Measurements from ENCODE around the gene KRT1. TPM values are rescaled to one million over a fixed set of nuclear protein-coding genes. Genes with fewer than 3 reads are reported as not detected.

KRT1 gene
- total RNA-seq, 1 experiment from 2014 or later: not detected

GRCh38 chr12:52641468-52641867, 38.7 kb downstream of the KRT1 start:
- DNase-seq: no peak
- no peaks in the 10 kb centered on the region for H3K9me3 Mint-ChIP-seq (ENCODE audit: low read depth, unreplicated experiment)
- no peak overlapping the region for H3K27ac Mint-ChIP-seq (ENCODE audit: unreplicated experiment)
- BruUV-seq (replicated peaks): no TSS peak
- H3K27me3 Mint-ChIP-seq (ENCODE audit: unreplicated experiment): peaks cover 84% of the 10 kb centered on the region
- H3K36me3 Mint-ChIP-seq (ENCODE audit: insufficient read depth, unreplicated experiment): no peaks in the 10 kb centered on the region
- no peak for TF ChIP-seq CTCF (IDR thresholded peaks at IDR 0.05; ENCODE audit: unreplicated experiment)
- H3K4me3 Mint-ChIP-seq (ENCODE audit: low read depth, unreplicated experiment): no peak overlapping the region
- intact Hi-C loops (cut with micrococcal nuclease; ENCODE audit: unreplicated experiment): no loop called here
- H3K4me1 Mint-ChIP-seq (ENCODE audit: low read depth, unreplicated experiment): no peaks in the 10 kb centered on the region
- CTCF ChIA-PET: no interaction called here

GRCh38 chr12:52637299-52637698, 42.9 kb downstream of the KRT1 start:
- CTCF ChIA-PET: no interaction called here

GRCh38 chr12:52636592-52637258, 43.5 kb downstream of the KRT1 start:
- intact Hi-C loops (cut with micrococcal nuclease; ENCODE audit: unreplicated experiment): no loop called here
- no peaks in the 10 kb centered on the region for H3K9me3 Mint-ChIP-seq (ENCODE audit: low read depth, unreplicated experiment)
- H3K36me3 Mint-ChIP-seq (ENCODE audit: insufficient read depth, unreplicated experiment): no peaks in the 10 kb centered on the region
- CTCF ChIA-PET: interaction anchor here (0.6 kb wide), 1 partner anchor 10 kb away, joined by 4 read pairs; no protein-coding TSS in a partner anchor
- no peak overlapping the region for H3K4me3 Mint-ChIP-seq (ENCODE audit: low read depth, unreplicated experiment)
- no TSS peak for BruUV-seq (replicated peaks)
- no peak overlapping the region for H3K27ac Mint-ChIP-seq (ENCODE audit: unreplicated experiment)
- DNase-seq: no peak
- H3K4me1 Mint-ChIP-seq (ENCODE audit: low read depth, unreplicated experiment): no peaks in the 10 kb centered on the region
- peaks cover 68% of the 10 kb centered on the region for H3K27me3 Mint-ChIP-seq (ENCODE audit: unreplicated experiment)
- no peak for TF ChIP-seq CTCF (IDR thresholded peaks at IDR 0.05; ENCODE audit: unreplicated experiment)

More at GRCh38 chr12:52637299-52637698, 42.9 kb downstream of the KRT1 start:
- no peak overlapping the region for H3K4me3 Mint-ChIP-seq (ENCODE audit: low read depth, unreplicated experiment)
- no peak for TF ChIP-seq CTCF (IDR thresholded peaks at IDR 0.05; ENCODE audit: unreplicated experiment)
- no peak overlapping the region for H3K27ac Mint-ChIP-seq (ENCODE audit: unreplicated experiment)
- no peak for DNase-seq
- no peaks in the 10 kb centered on the region for H3K36me3 Mint-ChIP-seq (ENCODE audit: insufficient read depth, unreplicated experiment)
- no peaks in the 10 kb centered on the region for H3K9me3 Mint-ChIP-seq (ENCODE audit: low read depth, unreplicated experiment)
- no TSS peak for BruUV-seq (replicated peaks)
- intact Hi-C loops (cut with micrococcal nuclease; ENCODE audit: unreplicated experiment): no loop called here
- no peaks in the 10 kb centered on the region for H3K4me1 Mint-ChIP-seq (ENCODE audit: low read depth, unreplicated experiment)
- H3K27me3 Mint-ChIP-seq (ENCODE audit: unreplicated experiment): peaks cover 68% of the 10 kb centered on the region

- H3K4me1 Mint-ChIP-seq (ENCODE audit: low read depth, unreplicated experiment): no peaks in the 10 kb centered on the region
- CTCF ChIA-PET: interaction anchor here (0.6 kb wide), 1 partner anchor 10 kb away, joined by 4 read pairs; no protein-coding TSS in a partner anchor
- no TSS peak for BruUV-seq (replicated peaks)
- H3K9me3 Mint-ChIP-seq (ENCODE audit: low read depth, unreplicated experiment): no peaks in the 10 kb centered on the region
- peaks cover 68% of the 10 kb centered on the region for H3K27me3 Mint-ChIP-seq (ENCODE audit: unreplicated experiment)
- no peaks in the 10 kb centered on the region for H3K36me3 Mint-ChIP-seq (ENCODE audit: insufficient read depth, unreplicated experiment)
- no peak for DNase-seq
- H3K27ac Mint-ChIP-seq (ENCODE audit: unreplicated experiment): no peak overlapping the region
- H3K4me3 Mint-ChIP-seq (ENCODE audit: low read depth, unreplicated experiment): no peak overlapping the region
- no peak for TF ChIP-seq CTCF (IDR thresholded peaks at IDR 0.05; ENCODE audit: unreplicated experiment)
- intact Hi-C loops (cut with micrococcal nuclease; ENCODE audit: unreplicated experiment): no loop called here
Measured at GRCh38 chr12:52636189-52636588, 44.0 kb downstream of the KRT1 start.
